HEK293 (cell line): ENCODE data around the gene TBC1D4.

Experiments used
- CTCF ChIA-PET: fragments of 350-600 bp; formaldehyde crosslinking; extraction: SDS; loops from one replicate; lab custom pipeline; 2021; ENCODE audit warnings: antibody characterized with exemption; lab: Yijun Ruan, JAX
- POLR2A ChIA-PET: fragments of 300-600 bp; formaldehyde crosslinking; extraction: SDS; loops from one replicate; lab custom pipeline; 2020; ENCODE audit warnings: antibody characterized with exemption, inconsistent platforms; lab: Yijun Ruan, JAX
- H3K27ac ChIP-seq: fragments of 200-500 bp; sonication (Bioruptor generic); 2 replicates; pipeline ENCODE4 v1.5.1; 2014; ENCODE audit warnings: low read depth, low read length, control low read depth, inconsistent platforms; ENCODE audit errors: extremely low read depth
- H3K36me3 ChIP-seq, 2 experiments: fragments of 200-500 bp in 1 of 2; sonication (Bioruptor generic) in 1 of 2; 1 replicate in 1 of 2; 2 replicates in 1 of 2; pipeline ENCODE4 v1.5.1; 2014 to 2017; ENCODE audit warnings: inconsistent platforms in 2 of 2, low read length in 2 of 2; ENCODE audit not compliant: control insufficient read depth in 2 of 2, insufficient read depth in 1 of 2
- H3K4me1 ChIP-seq: fragments of 200-500 bp; sonication (Bioruptor generic); 2 replicates; pipeline ENCODE4 v1.5.1; 2014; ENCODE audit warnings: mild to moderate bottlenecking, low read length, inconsistent platforms; ENCODE audit not compliant: control insufficient read depth, insufficient read depth
- H3K4me3 ChIP-seq: 2 replicates; pipeline ENCODE4 v1.5.1; 2011; ENCODE audit warnings: low read depth, mild to moderate bottlenecking, control low read depth, low read length, moderate library complexity
- H3K9me3 ChIP-seq: fragments of 200-500 bp; sonication (Bioruptor generic); 2 replicates; pipeline ENCODE4 v1.5.1; 2014; ENCODE audit warnings: low read depth, low read length, inconsistent platforms; ENCODE audit not compliant: control insufficient read depth, insufficient read depth
- KLF1 ChIP-seq: fragments of 450-650 bp; formaldehyde crosslinking; IDR thresholded peaks from 2 replicates; pipeline ENCODE4 v1.5.1; 2016; ENCODE audit warnings: missing biosample characterization, missing genetic modification characterization
- KLF10 ChIP-seq: fragments of 450-650 bp; IDR thresholded peaks from 2 replicates; pipeline ENCODE4 v1.5.1; 2018; ENCODE audit warnings: missing biosample characterization, mild to moderate bottlenecking, missing genetic modification characterization
- ZBTB49 ChIP-seq: fragments of 450-650 bp; formaldehyde crosslinking; IDR thresholded peaks from 2 replicates; pipeline ENCODE4 v1.5.1; 2016; ENCODE audit warnings: missing biosample characterization, missing genetic modification characterization, low read depth
- ZFP69B ChIP-seq: fragments of 450-650 bp; formaldehyde crosslinking; IDR thresholded peaks from 2 replicates; pipeline ENCODE4 v1.5.1; 2016; ENCODE audit warnings: missing biosample characterization, missing genetic modification characterization
- ZNF133 ChIP-seq: fragments of 450-650 bp; formaldehyde crosslinking; IDR thresholded peaks from 2 replicates; pipeline ENCODE4 v1.5.1; 2016; ENCODE audit warnings: missing biosample characterization, missing genetic modification characterization
- ZNF155 ChIP-seq: fragments of 450-650 bp; formaldehyde crosslinking; IDR thresholded peaks from 2 replicates; pipeline ENCODE4 v1.5.1; 2016; ENCODE audit warnings: missing biosample characterization, missing genetic modification characterization
- ZNF221 ChIP-seq: fragments of 450-650 bp; formaldehyde crosslinking; IDR thresholded peaks from 2 replicates; pipeline ENCODE4 v1.5.1; 2017; ENCODE audit warnings: missing biosample characterization, missing genetic modification characterization, borderline replicate concordance
- ZNF274 ChIP-seq, 2 experiments: fragments of 200-500 bp in 1 of 2; fragments of 450-650 bp in 1 of 2; sonication (Bioruptor generic) in 1 of 2; formaldehyde crosslinking in 1 of 2; IDR thresholded peaks; 2 replicates each; pipeline versions ENCODE4 v1.5.1 to v1.6.1; 2014 to 2016; ENCODE audit warnings: borderline replicate concordance in 1 of 2, inconsistent platforms in 1 of 2, low read length in 1 of 2, missing biosample characterization in 1 of 2, missing genetic modification characterization in 1 of 2
- ZNF292 ChIP-seq: fragments of 450-650 bp; formaldehyde crosslinking; IDR thresholded peaks from 2 replicates; pipeline ENCODE4 v1.5.1; 2016; ENCODE audit warnings: low read depth, missing biosample characterization, missing genetic modification characterization, borderline replicate concordance
- ZNF311 ChIP-seq: fragments of 450-650 bp; formaldehyde crosslinking; IDR thresholded peaks from 2 replicates; pipeline ENCODE4 v1.5.1; 2017; ENCODE audit warnings: missing biosample characterization, missing genetic modification characterization, borderline replicate concordance
- ZNF362 ChIP-seq: fragments of 450-650 bp; formaldehyde crosslinking; IDR thresholded peaks from 2 replicates; pipeline ENCODE4 v1.5.1; 2016; ENCODE audit warnings: missing biosample characterization, missing genetic modification characterization
- ZNF48 ChIP-seq: fragments of 450-650 bp; formaldehyde crosslinking; IDR thresholded peaks from 2 replicates; pipeline ENCODE4 v1.5.1; 2016; ENCODE audit warnings: missing biosample characterization, missing genetic modification characterization
- ZNF501 ChIP-seq: fragments of 450-650 bp; formaldehyde crosslinking; IDR thresholded peaks from 2 replicates; pipeline ENCODE4 v1.5.1; 2016; ENCODE audit warnings: missing biosample characterization, missing genetic modification characterization
- ZNF530 ChIP-seq: fragments of 450-650 bp; formaldehyde crosslinking; IDR thresholded peaks from 2 replicates; pipeline ENCODE4 v1.5.1; 2016; ENCODE audit warnings: low read depth, missing biosample characterization, missing genetic modification characterization
- ZNF660 ChIP-seq: fragments of 450-650 bp; IDR thresholded peaks from 2 replicates; pipeline ENCODE4 v1.5.1; 2018; ENCODE audit warnings: missing biosample characterization, mild to moderate bottlenecking, missing genetic modification characterization
- ZNF664 ChIP-seq: fragments of 450-650 bp; formaldehyde crosslinking; IDR thresholded peaks from 2 replicates; pipeline ENCODE4 v1.5.1; 2016; ENCODE audit warnings: missing biosample characterization, missing genetic modification characterization
- ZNF692 ChIP-seq: fragments of 450-650 bp; formaldehyde crosslinking; IDR thresholded peaks from 2 replicates; pipeline ENCODE4 v1.5.1; 2016; ENCODE audit warnings: missing biosample characterization, missing genetic modification characterization
- ZNF707 ChIP-seq: fragments of 450-650 bp; formaldehyde crosslinking; IDR thresholded peaks from 2 replicates; pipeline ENCODE4 v1.5.1; 2016; ENCODE audit warnings: missing biosample characterization, missing genetic modification characterization
- ZSCAN16 ChIP-seq: fragments of 450-650 bp; formaldehyde crosslinking; IDR thresholded peaks from 2 replicates; pipeline ENCODE4 v1.5.1; 2016; ENCODE audit warnings: missing biosample characterization, missing genetic modification characterization
- ZSCAN23 ChIP-seq: fragments of 450-650 bp; formaldehyde crosslinking; IDR thresholded peaks from 2 replicates; pipeline ENCODE4 v1.5.1; 2016; ENCODE audit warnings: missing biosample characterization, missing genetic modification characterization
- TF ChIP-seq, protein P1 (sequence below): fragments of 450-650 bp; formaldehyde crosslinking; IDR thresholded peaks from 2 replicates; pipeline ENCODE4 v1.5.1; 2016; ENCODE audit warnings: missing biosample characterization, missing genetic modification characterization

Gene TBC1D4

DNA sequence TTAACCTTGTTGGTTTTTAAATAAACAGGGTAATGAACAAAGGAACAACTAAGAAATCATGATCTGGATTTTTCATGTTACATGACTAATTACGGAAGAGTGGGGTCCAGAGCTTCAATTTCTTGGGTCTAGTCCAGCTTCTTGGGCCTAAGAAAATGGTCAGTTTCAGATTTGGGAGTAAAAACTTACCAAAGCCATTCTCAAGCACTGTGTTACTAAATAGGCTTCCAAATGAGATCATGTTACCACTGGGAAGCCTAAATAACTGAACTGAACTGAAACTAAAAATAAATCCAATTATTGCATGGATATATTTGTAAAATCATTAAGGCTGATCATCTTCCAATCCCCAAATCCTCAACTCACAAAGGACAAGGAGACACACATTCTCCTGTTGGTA lies 13.9 kb downstream of the TBC1D4 start:
- TF ChIP-seq KLF10 (no peak), ZNF692 (tag by site-specific recombination) (no peak), ZBTB49 (tag by site-specific recombination) (no peak), ZSCAN23 (tag by site-specific recombination) (no peak)
- no peak overlapping the region for H3K4me3 ChIP-seq
- H3K27ac ChIP-seq, result no peak overlapping the region
- peaks cover 0 to 8% of the 10 kb centered on the region in 2 experiments; a peak in 1 of 3 replicates for H3K36me3 ChIP-seq
- ChIA-PET CTCF (interaction anchor here (0.7 to 1.2 kb wide), 3 partner anchors 9 to 14 kb away, joined by 3 read pairs; no protein-coding TSS in a partner anchor), POLR2A (no interaction called here)
- no peaks in the 10 kb centered on the region for H3K4me1 ChIP-seq
- no peaks in the 10 kb centered on the region for H3K9me3 ChIP-seq

DNA sequence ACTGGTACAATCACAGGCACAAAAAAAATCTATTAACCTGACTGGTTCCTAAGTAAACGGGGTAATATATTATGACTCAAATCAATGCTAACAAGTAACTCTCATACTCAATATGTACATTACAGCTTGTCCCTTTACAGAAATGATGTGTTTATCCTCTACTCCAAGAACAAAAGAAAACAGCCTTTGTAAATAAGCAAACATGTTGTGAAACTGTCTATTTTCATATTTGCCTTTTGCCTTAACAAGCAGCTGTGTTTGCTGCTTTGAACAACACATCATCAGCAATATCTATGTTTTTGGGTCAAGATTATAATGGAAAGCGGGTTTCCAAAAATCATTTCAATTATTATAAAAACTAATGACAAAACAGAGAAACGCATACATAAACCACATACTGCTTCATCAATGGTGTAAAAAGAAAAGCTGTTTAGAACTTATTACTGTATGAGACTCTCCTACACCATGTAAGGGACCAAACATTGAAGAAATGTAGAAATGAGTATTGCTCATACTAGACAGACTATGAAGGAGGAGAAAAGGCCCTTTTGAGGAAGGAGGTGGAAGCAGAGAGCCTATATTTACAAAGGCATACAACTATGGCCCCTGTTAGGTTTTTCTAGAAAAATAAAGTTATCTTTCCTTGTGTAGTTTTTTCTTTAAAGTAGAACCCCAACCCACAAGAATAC lies 14.8 kb downstream of the TBC1D4 start:
- Histone ChIP-seq H3K27ac (no peak overlapping the region), H3K4me1 (no peaks in the 10 kb centered on the region), H3K36me3 (peaks cover 0 to 8% of the 10 kb centered on the region in 2 experiments; a peak in 1 of 3 replicates)
- POLR2A ChIA-PET, result no interaction called here
- TF ChIP-seq ZNF274 (IDR thresholded peaks at IDR 0.05; ENCODE audit: low read length) (no peak), ZNF274 (tag by site-specific recombination; IDR thresholded peaks at IDR 0.05; ENCODE audit: borderline replicate concordance) (no peak), ZNF155 (tag by site-specific recombination) (no peak), ZNF664 (no peak), ZNF221 (no peak), ZNF48 (tag by site-specific recombination) (no peak), ZNF501 (tag by site-specific recombination) (no peak), ZNF362 (no peak)
- TF ChIP-seq, all 188 proteins: peak for 0
- CTCF ChIA-PET, result interaction anchor here (1.1 to 1.2 kb wide), 2 partner anchors 12 to 13 kb away, joined by 3 read pairs; no protein-coding TSS in a partner anchor
- Histone ChIP-seq H3K9me3 (no peaks in the 10 kb centered on the region), H3K4me3 (no peak overlapping the region)

DNA sequence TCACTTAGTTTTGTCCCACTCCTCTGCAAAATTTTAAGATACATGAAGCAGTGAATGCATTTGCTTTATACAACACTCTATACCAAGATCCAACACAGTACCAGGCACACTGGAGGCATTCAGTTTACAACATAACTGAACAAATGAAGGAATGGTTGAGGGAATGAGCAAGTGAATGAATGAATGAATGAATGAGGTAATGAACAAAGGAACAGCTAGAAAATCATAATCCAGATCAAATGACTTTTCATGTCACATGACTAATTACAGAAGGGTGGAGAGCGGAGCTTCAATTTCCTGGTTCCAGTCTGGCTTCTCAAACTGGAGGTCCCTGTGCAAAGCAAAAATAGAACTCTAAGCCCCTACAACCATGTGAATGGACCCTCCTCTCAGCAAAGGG lies 16.7 kb downstream of the TBC1D4 start:
- H3K36me3 ChIP-seq, result peaks cover 0 to 8% of the 10 kb centered on the region in 2 experiments; a peak in 1 of 3 replicates
- TF ChIP-seq, protein P1, sequence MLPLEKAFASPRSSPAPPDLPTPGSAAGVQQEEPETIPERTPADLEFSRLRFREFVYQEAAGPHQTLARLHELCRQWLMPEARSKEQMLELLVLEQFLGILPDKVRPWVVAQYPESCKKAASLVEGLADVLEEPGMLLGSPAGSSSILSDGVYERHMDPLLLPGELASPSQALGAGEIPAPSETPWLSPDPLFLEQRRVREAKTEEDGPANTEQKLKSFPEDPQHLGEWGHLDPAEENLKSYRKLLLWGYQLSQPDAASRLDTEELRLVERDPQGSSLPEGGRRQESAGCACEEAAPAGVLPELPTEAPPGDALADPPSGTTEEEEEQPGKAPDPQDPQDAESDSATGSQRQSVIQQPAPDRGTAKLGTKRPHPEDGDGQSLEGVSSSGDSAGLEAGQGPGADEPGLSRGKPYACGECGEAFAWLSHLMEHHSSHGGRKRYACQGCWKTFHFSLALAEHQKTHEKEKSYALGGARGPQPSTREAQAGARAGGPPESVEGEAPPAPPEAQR, result no peak
- TF ChIP-seq ZNF311 (no peak), KLF1 (tag by site-specific recombination) (no peak), ZNF530 (tag by site-specific recombination) (no peak), ZNF707 (tag by site-specific recombination) (no peak), ZNF660 (tag by site-specific recombination) (no peak), ZSCAN16 (tag by site-specific recombination) (no peak), ZNF692 (tag by site-specific recombination) (no peak), ZNF292 (tag by site-specific recombination) (no peak), ZFP69B (tag by site-specific recombination) (no peak), ZNF133 (tag by site-specific recombination) (no peak)
- TF ChIP-seq, all 188 proteins: peak for 0
- Histone ChIP-seq H3K4me3 (no peak overlapping the region), H3K4me1 (no peaks in the 10 kb centered on the region), H3K27ac (no peak overlapping the region), H3K9me3 (no peaks in the 10 kb centered on the region)
- ChIA-PET CTCF (no interaction called here), POLR2A (no interaction called here)
